HG02759 (cell line): ENCODE data around the gene CNNM1.

Experiments
- ATAC-seq: cut with Tn5 transposase; IDR thresholded peaks from one replicate; pipeline ENCODE4 v1.9.1; 2021; ENCODE audit warnings: mild to moderate bottlenecking, moderate library complexity; ENCODE audit not compliant: unreplicated experiment

Gene CNNM1

GRCh38 chr10:99443500-99443899 lies 114.3 kb downstream of the CNNM1 start:
- no peak for ATAC-seq
